HG03060 (cell line): Measurements from ENCODE around the gene SPSB2.
"Not testable (repeated sequence)": the region's sequence is repeated elsewhere in the genome, so short reads cannot be mapped to it uniquely, and the experiment has no call there.

ENCODE experiments used
- ATAC-seq: cut with Tn5 transposase; IDR thresholded peaks from one replicate; pipeline ENCODE4 v1.9.1; 2021; ENCODE audit warnings: low read depth, moderate number of reproducible peaks; ENCODE audit not compliant: unreplicated experiment

SPSB2 gene

DNA sequence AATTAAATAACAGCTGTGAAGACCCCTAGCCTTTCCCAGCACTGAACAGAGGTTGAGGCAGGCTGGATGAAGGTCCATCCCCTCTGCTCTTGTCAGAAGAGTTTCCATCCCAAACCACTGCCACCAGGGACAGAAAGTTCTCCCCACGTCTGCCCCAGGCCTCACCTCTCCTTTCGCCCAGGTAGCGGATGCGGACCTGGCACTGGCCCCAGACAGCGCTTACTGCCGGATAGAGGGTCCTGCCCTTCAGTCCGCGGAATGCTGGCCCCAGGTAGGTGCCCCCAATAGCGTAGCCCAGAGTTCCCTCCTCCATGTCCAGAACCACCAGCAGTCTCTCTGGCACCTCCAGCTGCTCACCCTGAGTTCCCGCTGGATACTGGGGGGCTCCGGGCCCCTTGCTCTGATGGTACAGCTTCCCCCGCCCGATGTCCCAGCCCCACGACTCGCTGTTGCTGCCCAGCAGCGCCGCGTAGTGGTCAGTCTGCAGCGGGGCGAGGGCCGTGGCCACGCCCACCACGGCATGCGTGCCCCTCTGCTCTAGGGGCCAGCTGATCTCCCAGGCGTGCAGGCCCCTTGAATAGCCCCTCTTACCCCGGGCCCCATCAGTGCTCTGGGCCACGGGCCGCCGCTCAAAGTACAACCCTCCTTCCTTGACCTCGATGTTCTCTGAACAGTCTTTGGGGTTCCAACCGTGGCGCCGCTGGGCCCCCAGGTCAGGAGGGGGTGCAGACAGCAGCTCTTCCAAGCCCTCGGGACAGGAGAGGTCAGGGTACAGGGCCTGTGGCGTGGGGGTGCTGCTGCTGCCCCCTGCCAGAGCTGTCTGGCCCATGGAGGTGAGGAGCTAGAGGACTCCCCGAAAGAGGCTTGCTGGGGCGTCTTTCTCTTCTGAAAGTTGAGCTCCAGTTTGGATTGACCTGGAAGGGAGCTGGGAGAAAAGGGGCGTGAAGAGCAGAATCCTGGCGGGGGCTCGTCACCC is 742 bp downstream of the SPSB2 start:
- no peak for ATAC-seq

DNA sequence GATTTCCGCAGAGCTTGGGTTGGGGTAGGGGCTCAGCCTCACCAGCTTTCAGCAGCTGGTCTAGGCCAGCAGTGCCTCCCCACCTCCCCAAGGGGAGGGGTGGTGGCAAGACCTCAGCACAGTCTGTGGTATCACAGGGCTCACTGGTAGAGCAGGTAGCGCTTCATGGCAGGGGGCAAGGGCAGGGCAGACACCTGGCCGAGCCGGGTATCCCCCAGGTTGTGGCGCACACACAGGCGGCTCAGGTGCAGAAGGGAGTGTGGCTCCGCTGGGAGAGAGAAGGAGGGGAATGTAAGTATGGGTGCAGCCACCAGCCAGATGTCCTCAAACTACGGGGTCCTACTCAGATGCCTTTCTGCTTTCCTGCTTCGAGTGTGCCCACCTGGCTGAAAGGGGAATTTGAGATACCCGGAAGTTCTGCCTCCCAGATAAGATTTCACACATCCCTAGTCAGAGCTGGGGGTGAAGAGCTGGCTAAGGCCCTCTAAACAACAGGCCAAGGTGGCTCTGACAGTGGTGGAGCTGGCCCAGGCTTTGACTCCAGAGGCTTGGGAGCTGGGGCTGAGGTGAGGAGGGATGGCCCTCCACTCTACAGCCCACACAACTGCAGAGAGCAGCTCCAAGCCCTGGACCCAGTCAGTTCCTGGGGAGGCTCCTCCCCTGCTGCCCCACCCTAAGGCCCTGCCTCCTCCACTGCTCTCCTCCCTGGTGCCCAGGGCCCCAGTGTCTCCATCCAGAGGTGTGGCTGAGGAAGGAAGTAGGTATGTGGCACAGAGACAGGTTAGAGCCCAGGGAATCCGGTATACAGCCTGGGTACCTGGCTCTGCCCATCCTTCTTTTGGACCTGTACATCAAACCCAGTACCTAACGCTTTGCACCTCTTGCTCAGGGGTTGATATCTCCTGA is 1.8 kb downstream of the SPSB2 start:
- no peak for ATAC-seq

DNA sequence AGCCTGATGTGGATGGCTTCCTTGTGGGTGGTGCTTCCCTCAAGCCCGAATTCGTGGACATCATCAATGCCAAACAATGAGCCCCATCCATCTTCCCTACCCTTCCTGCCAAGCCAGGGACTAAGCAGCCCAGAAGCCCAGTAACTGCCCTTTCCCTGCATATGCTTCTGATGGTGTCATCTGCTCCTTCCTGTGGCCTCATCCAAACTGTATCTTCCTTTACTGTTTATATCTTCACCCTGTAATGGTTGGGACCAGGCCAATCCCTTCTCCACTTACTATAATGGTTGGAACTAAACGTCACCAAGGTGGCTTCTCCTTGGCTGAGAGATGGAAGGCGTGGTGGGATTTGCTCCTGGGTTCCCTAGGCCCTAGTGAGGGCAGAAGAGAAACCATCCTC is 2.8 kb downstream of the SPSB2 start:
- not testable (repeated sequence) for ATAC-seq

DNA sequence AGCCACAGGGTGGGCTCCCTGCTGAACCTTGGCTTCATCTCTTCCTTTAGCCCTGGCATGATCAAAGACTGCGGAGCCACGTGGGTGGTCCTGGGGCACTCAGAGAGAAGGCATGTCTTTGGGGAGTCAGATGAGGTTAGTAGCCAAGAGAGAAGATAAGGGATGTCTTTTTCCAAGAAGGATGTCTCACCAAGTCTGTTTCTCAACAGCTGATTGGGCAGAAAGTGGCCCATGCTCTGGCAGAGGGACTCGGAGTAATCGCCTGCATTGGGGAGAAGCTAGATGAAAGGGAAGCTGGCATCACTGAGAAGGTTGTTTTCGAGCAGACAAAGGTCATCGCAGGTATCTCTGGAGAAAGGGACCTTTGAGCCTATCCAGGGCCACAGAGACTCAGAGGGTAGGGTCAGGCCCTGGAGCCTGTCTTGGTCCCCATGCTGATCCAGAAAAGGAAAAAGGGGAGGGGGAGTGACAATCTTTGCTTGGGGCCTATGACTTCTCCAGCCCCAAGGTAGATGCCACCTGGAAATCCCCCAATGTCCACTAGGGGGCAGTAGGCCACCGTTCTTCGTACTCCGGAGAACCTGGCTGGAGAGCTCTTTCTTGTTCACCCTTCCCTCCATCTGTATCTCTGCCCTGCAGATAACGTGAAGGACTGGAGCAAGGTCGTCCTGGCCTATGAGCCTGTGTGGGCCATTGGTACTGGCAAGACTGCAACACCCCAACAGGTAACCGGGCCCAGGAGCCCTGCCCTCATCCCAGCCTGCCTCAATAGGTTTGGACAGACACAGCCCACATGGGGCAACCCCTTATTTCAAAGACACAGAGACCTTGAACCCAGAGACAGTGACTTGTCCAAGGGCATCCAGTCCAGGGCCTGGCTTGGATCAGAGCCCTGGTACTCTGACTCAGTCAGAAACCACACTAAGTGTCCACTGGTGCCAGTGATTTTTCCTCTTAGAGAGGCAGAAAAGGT is 3.8 kb downstream of the SPSB2 start:
- no peak for ATAC-seq

DNA sequence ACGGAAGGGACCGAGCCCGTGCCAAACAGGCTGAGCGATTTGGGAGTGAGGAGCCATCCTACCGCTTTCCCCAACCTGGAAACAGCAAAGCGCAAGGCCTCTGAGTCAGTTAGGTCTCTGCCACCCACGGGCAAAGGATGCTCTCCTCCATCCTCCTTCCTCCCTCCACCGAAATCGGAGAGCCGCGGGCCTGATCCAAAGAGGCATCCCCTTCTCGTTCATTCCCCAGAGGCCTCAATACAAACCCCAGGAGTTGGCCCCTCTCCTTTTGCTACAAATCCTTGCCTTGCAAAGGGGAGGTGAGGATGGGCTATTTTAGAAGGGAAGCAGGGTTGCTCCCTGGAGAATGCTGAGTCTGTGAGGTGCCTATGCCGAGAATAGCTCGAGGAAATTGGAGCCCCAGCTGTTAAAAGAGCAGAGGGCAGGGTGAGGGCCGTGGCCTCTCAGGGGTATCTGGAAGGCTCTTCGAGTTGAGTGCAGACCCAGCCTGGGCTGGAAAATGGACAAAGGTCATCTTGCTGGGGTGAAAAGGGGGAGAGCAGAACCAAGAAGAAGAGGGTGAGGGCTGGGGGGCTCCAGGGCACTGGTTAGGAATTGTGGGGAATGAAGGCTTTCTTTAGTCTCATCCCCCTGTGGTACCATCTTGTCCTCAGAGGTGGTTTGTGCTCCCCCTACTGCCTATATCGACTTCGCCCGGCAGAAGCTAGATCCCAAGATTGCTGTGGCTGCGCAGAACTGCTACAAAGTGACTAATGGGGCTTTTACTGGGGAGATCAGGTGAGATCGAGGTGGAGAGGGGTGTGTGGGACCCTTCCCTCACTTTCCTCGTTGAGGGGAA is 4.7 kb downstream of the SPSB2 start:
- ATAC-seq: no peak

DNA sequence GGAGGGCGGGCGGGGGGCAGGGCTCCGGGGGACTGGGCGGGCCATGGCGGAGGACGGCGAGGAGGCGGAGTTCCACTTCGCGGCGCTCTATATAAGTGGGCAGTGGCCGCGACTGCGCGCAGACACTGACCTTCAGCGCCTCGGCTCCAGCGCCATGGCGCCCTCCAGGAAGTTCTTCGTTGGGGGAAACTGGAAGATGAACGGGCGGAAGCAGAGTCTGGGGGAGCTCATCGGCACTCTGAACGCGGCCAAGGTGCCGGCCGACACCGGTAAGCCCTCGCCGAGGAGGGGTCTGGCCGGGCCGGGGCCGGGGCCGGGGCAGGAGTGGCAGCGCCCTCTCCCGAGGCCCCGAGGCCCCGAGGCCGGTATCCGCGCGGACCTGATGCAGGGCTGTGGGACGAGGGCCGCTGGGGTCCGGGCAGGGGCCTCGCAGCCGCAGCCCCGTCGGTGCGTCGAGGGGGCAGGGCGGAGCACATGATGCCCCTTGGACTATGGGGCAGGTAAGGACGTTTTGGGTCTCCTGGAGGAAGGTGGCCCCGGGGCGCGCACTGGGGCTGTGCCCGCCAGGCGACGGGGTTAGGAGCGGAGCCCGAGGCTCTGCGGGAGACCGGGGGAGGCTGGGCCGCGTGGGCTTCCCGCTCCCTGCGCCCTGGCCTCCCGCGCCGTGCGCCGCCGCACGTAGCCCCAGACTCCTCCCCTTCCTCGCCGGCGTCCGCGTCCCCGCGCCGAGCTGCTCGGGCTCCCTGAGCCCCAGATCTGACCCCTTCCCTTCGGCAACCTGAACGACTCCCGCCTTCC is 5.5 kb downstream of the SPSB2 start, which contains the start of gene TPI1:
Gene TPI1 (plus strand): TSS at position 119 of the 798 bp plus-strand sequence. CDS start 36 bp downstream, at position 155.
- no peak for ATAC-seq

DNA sequence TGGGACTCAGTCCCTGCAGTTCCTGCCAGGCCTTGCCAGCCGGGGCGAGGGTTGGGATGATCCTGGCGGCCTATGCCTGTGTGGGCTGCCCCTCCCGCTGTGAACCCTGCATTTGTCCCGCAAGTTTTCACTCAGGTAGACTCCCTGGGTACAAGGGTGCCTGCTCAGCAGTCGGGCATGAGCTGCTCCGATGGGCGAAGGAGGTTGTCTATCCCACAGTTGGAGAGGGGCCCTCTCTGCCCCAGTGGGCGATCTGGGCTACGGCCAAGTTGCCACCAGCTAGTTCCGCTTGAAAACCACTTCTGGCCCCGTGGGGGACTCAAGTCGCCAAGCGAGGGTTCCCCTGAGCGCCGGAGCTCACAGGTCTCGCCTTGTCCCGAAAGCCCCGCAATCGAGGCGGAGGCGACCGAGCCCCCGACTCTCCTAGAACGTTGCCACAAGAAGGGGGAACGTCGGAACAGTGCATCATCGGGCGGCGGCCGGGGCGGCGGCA is 6.1 kb downstream of the SPSB2 start:
- ATAC-seq: no peak

DNA sequence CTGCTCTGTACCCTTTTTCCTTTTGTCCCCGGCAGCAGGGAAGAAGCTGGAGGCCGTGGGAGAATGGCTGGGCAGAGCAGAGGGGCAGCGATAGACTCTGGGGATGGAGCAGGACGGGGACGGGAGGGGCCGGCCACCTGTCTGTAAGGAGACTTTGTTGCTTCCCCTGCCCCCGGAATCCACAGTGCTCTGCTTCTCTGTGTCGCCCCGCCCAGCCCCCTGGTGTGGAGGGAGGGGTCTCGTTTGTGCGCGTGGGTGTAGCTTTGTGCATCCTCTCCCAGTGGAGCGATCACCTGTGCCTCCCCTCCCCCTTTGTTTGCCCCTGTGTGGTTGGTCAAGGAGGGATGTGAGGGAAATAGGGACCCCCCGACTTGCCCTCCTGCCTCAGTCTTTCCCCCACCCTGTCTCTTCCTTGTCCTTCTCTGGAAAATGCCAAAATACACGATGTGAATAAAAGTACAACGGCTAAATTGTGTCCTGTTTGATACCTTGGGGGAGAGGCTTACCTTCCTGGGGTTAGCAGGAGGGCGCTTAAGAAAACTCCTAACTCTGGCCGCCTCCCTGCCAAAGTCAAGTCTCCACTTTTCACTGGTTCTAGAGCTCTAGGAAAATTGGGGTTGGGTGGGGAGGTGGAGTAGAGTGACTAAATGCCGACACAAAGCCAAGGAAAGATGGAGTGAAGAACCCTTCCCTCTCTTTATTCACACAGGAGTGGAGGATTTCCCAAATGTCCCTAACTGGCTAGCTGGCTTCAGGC is 6.8 kb downstream of the SPSB2 start:
- ATAC-seq: no peak

DNA sequence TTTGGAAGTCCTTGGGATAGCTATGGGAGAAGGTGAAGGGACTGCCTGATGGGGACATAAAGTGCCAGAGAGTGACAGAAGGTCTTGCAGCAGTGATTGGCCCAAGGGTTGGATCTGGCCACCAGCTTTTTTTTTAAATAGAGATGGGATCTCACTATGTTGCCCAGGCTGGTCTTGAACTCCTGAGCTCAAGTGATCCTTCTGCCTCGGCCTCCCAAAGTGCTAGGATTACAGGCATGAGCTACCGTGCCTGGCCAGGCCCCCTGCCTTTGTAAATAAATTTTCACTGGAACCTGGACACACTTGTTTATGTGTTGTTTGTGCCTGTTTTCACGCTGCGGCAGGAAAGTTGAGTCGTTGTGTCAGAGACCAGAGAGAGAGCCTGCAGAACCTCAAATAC is 7.8 kb downstream of the SPSB2 start:
- ATAC-seq: not testable (repeated sequence)

DNA sequence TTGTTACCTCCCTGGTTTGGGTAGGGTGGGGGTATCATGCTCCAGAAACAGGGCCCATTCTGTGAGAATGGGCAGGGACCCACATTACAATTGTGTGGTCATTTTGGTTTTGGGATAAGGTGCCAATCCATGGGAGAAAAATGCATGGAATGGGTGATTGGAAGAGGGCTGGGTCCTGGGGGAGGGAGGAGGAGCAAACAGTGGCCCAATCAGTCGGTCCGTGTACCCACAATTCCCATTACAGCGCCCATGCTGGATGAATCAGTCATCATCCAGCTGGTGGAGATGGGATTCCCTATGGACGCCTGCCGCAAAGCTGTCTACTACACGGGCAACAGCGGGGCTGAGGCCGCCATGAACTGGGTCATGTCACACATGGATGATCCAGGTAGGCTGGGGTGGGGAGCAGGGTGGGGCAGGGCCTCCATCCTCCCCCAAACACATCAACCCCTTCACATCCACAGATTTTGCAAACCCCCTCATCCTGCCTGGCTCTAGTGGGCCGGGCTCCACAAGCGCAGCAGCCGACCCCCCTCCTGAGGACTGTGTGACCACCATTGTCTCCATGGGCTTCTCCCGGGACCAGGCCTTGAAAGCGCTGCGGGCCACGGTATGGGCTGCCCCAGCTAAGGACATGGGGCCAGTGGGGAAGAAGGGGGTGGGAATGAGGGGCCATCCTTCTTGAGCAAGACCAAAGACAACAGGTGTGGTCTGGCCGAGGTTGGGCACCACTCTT is 9.3 kb downstream of the SPSB2 start:
- ATAC-seq: no peak

DNA sequence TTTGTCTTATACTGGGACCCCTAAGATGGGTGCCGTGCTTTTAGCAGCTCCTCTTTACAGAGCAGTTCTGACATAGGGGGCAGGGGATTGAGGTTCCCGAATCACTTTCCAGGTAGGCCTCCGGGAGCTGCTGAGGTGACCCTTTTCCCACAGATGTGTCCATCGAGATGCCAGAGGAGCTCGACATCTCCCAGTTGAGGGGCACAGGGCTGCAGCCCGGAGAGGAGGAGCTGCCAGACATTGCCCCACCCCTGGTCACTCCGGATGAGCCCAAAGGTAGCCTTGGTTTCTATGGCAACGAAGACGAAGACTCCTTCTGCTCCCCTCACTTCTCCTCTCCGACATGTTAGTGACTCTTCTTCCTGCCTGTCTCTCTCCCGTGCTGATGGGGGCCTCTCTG is 10.1 kb downstream of the SPSB2 start:
- ATAC-seq: no peak

DNA sequence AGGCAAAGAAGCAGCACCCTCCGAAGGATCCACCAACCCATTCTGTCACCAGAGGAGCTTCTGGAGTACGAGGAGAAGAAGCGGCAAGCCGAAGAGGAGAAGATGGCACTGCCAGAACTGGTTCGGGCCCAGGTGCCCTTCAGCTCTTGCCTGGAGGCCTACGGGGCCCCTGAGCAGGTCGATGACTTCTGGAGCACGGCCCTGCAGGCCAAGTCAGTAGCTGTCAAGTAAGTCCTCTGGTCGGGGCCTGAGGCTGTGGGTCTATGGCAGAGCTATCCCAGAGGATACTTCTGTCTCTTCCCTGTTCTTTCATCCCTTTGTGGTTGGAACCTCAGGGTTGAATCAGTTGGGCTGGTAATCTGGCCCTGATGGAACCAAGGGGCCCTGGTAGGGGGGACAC is 11.7 kb downstream of the SPSB2 start:
- no peak for ATAC-seq

DNA sequence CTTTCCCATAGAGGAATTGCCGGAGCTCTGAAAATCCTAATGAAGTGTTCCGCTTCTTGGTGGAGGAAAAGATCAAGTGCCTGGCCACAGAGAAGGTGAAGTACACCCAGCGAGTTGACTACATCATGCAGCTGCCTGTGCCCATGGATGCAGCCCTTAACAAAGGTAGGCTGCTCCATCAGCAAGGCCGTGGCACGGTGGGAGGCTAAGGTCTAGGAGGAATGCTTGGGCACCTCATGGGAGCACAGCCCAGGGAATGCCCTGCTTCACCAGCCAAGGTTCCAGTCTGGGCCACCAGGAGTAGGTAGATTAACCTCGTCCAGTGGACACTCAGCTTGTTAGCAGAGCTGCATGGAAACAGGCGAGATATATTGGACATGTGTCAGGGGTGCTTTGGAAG is 12.2 kb downstream of the SPSB2 start:
- ATAC-seq: no peak

DNA sequence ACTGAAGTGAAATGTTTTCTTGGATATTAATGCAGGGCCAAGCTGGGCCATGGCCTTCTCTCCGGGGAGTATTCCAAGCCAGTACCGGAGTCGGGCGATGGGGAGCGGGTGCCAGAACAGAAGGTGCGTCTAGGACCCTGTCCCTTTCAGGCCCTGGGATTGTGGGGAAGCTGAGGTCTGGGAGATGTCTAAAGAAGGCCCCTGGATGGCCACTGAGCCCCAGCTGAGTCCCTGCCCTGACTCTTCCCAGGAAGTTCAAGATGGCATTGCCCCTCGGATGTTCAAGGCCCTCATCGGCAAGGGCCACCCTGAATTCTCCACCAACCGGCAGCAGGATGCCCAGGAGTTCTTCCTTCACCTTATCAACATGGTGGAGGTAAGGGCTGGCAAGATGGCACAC is 13.0 kb downstream of the SPSB2 start:
- no peak for ATAC-seq

DNA sequence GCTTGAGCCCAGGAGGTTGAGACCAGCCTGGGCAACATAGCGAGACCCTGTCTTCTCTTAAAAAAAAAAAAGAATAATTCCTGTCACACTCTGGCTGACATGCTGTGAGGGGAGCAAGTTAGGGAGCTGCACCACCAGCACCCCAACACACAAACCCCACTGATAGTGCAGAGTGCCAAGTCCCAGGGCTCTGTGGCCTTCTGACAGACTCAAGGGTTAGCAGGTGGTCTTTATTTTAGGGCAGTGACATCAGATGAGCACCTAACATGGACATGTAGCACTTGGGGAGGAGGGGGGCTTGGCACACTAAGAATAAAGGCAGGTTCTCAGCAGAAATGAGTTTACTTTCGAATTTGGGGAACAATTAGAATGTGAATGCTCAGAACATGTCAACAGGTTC is 14.3 kb downstream of the SPSB2 start:
- no peak for ATAC-seq

DNA sequence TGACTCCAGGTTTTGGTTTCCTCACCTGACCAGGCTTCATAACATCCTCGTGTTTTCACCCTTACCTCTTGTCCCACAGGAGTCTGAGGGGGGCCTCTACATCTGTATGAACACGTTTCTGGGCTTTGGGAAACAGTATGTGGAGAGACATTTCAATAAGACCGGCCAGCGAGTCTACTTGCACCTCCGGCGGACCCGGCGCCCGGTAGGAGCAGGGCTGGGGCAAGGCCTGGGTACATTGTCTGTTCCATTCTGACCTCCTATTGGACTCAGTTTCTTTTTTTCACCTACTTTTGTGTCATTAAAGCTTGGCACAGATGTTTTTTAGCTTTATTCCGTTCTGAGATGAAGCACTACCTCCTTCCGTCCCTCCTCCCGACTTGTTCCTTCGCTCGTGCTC is 17.8 kb downstream of the SPSB2 start:
- no peak for ATAC-seq

DNA sequence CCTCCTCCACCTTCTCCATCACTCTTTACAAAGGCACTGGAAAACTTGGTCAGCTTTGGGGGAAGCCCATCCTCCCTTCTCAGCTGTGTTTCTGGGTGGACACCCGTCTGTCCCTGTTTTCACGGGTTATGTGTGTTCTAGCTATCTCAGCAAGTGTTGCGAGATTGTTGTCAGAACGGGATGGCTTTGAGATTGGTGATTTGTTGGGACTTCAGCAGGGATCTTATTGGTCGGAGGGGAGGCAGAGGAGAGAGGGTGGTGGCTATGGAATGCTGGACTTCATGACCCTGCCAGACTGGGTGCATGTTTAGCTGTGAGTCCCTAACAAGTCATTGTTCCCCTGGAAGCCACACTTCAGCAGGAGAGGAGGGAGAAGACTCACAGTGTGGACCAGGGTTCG is 19.1 kb downstream of the SPSB2 start:
- ATAC-seq: no peak
